ENCODE data around the gene FRMPD4.

FRMPD4 gene

GRCh38 chrX:12301288-12301687, 163.0 kb downstream of the FRMPD4 start:
- no peak for DNase-seq (ENCODE audit: low spot score)

- no peak for DNase-seq (ENCODE audit: low spot score)
Measured at GRCh38 chrX:12304261-12304660, 166.0 kb downstream of the FRMPD4 start.

- no peak for DNase-seq (ENCODE audit: low spot score)
Measured at GRCh38 chrX:12307961-12308360, 169.7 kb downstream of the FRMPD4 start.

- DNase-seq (ENCODE audit: low spot score) = no peak
Measured at GRCh38 chrX:12308420-12308819, 170.1 kb downstream of the FRMPD4 start.

- no peak for DNase-seq (ENCODE audit: low spot score)
Measured at GRCh38 chrX:12309040-12309743, 170.9 kb downstream of the FRMPD4 start.

GRCh38 chrX:12309744-12310076, 171.4 kb downstream of the FRMPD4 start:
- no peak for DNase-seq (ENCODE audit: low spot score)

GRCh38 chrX:12314651-12315050, 176.4 kb downstream of the FRMPD4 start:
- DNase-seq (ENCODE audit: low spot score) = no peak

- no peak for DNase-seq (ENCODE audit: low spot score)
Measured at GRCh38 chrX:12315526-12315925, 177.3 kb downstream of the FRMPD4 start.

GRCh38 chrX:12319003-12319519, 180.8 kb downstream of the FRMPD4 start:
- DNase-seq (ENCODE audit: low spot score) = no peak

GRCh38 chrX:12319992-12320391, 181.7 kb downstream of the FRMPD4 start:
- no peak for DNase-seq (ENCODE audit: low spot score)

- DNase-seq (ENCODE audit: low spot score) = no peak
Measured at GRCh38 chrX:12322031-12322430, 183.8 kb downstream of the FRMPD4 start.

GRCh38 chrX:12325171-12325570, 186.9 kb downstream of the FRMPD4 start:
- DNase-seq (ENCODE audit: low spot score) = no peak

GRCh38 chrX:12327836-12328235, 189.6 kb downstream of the FRMPD4 start:
- DNase-seq (ENCODE audit: low spot score) = peak; percentile 6

- no peak for DNase-seq (ENCODE audit: low spot score)
Measured at GRCh38 chrX:12329476-12329875, 191.2 kb downstream of the FRMPD4 start.

- no peak for DNase-seq (ENCODE audit: low spot score)
Measured at GRCh38 chrX:12330841-12331240, 192.6 kb downstream of the FRMPD4 start.

GRCh38 chrX:12332786-12333347, 194.6 kb downstream of the FRMPD4 start:
- no peak for DNase-seq (ENCODE audit: low spot score)

GRCh38 chrX:12339921-12340320, 201.6 kb downstream of the FRMPD4 start:
- no peak for DNase-seq (ENCODE audit: low spot score)

GRCh38 chrX:12344954-12345353, 206.7 kb downstream of the FRMPD4 start:
- DNase-seq (ENCODE audit: low spot score) = no peak

- no peak for DNase-seq (ENCODE audit: low spot score)
Measured at GRCh38 chrX:12349201-12349600, 210.9 kb downstream of the FRMPD4 start.

GRCh38 chrX:12352922-12353321, 214.6 kb downstream of the FRMPD4 start:
- no peak for DNase-seq (ENCODE audit: low spot score)

- DNase-seq (ENCODE audit: low spot score) = no peak
Measured at GRCh38 chrX:12360383-12360782, 222.1 kb downstream of the FRMPD4 start.

GRCh38 chrX:12360986-12361598, 222.8 kb downstream of the FRMPD4 start:
- no peak for DNase-seq (ENCODE audit: low spot score)

- no peak for DNase-seq (ENCODE audit: low spot score)
Measured at GRCh38 chrX:12363216-12363615, 224.9 kb downstream of the FRMPD4 start.

GRCh38 chrX:12366440-12366839, 228.2 kb downstream of the FRMPD4 start:
- no peak for DNase-seq (ENCODE audit: low spot score)

Data from AG08396 (cell line).